ENCODE results near the gene CIT.

- TF ChIP-seq ZNF513 (tag by site-specific recombination; IDR thresholded peaks at IDR 0.05) (no peak), CTCF (tag by site-specific recombination; IDR thresholded peaks at IDR 0.05) (no peak), ZSCAN16 (tag by site-specific recombination; IDR thresholded peaks at IDR 0.05) (no peak), TCF7L2 (IDR thresholded peaks at IDR 0.05; ENCODE audit: borderline replicate concordance, low read depth, low read length) (no peak), ZNF274 (IDR thresholded peaks at IDR 0.05; ENCODE audit: low read length) (no peak), ZNF274 (tag by site-specific recombination; IDR thresholded peaks at IDR 0.05; ENCODE audit: borderline replicate concordance) (no peak), ZNF10 (tag by site-specific recombination; IDR thresholded peaks at IDR 0.05) (no peak), ZNF501 (tag by site-specific recombination; IDR thresholded peaks at IDR 0.05) (no peak), ZNF146 (tag by site-specific recombination; IDR thresholded peaks at IDR 0.05) (no peak), HIC1 (tag by site-specific recombination; IDR thresholded peaks at IDR 0.05) (no peak), ZNF114 (tag by site-specific recombination; IDR thresholded peaks at IDR 0.05) (no peak), TRIM28 (IDR thresholded peaks at IDR 0.05; ENCODE audit: borderline replicate concordance, low read length) (no peak), ZNF639 (tag by site-specific recombination; IDR thresholded peaks at IDR 0.05) (no peak), ZBTB20 (tag by site-specific recombination; IDR thresholded peaks at IDR 0.05) (no peak)
Observed at GRCh38 chr12:119714614-119715267, 162.4 kb downstream of the CIT start.
